ENCODE data around the gene ANKRD55. TPM values are rescaled to one million over a fixed set of nuclear protein-coding genes. Genes with fewer than 3 reads are reported as not detected.

Gene ANKRD55
- total RNA-seq, 1 experiment from 2014 or later = not detected

GRCh38 chr5:56176871-56177533 lies 56.1 kb downstream of the ANKRD55 start:
- no peak for DNase-seq
- Histone ChIP-seq H3K4me1 (ENCODE audit: low read length) (no peaks in the 10 kb centered on the region), H3K4me2 (ENCODE audit: low read depth, low read length, poor library complexity, severe bottlenecking) (no peak overlapping the region), H4K20me1 (ENCODE audit: insufficient read depth, low read depth, low read length) (no peaks in the 10 kb centered on the region), H3K9me2 (replicated peaks; ENCODE audit: insufficient read depth, low read length) (no peaks in the 10 kb centered on the region), H3K27me3 (ENCODE audit: low read length) (no peaks in the 10 kb centered on the region), H3K36me3 (ENCODE audit: insufficient read depth, low read length) (no peaks in the 10 kb centered on the region), H2AFZ (ENCODE audit: low read length) (no peak overlapping the region), H3K4me3 (ENCODE audit: low read length) (no peak overlapping the region), H3K9ac (ENCODE audit: low read length) (no peak overlapping the region), H3K27ac (ENCODE audit: low read length) (no peak overlapping the region), H3K9me3 (ENCODE audit: low read length) (no peaks in the 10 kb centered on the region), H3K79me2 (ENCODE audit: low read length) (no peaks in the 10 kb centered on the region)

GRCh38 chr5:56176155-56176798 lies 56.9 kb downstream of the ANKRD55 start:
- Histone ChIP-seq H2AFZ (ENCODE audit: low read length) (no peak overlapping the region), H3K79me2 (ENCODE audit: low read length) (no peaks in the 10 kb centered on the region), H3K27me3 (ENCODE audit: low read length) (no peaks in the 10 kb centered on the region), H3K4me1 (ENCODE audit: low read length) (no peaks in the 10 kb centered on the region), H3K27ac (ENCODE audit: low read length) (no peak overlapping the region), H3K4me3 (ENCODE audit: low read length) (no peak overlapping the region), H3K9me2 (replicated peaks; ENCODE audit: insufficient read depth, low read length) (no peaks in the 10 kb centered on the region), H3K36me3 (ENCODE audit: insufficient read depth, low read length) (no peaks in the 10 kb centered on the region), H3K4me2 (ENCODE audit: low read depth, low read length, poor library complexity, severe bottlenecking) (no peak overlapping the region), H3K9me3 (ENCODE audit: low read length) (no peaks in the 10 kb centered on the region), H3K9ac (ENCODE audit: low read length) (no peak overlapping the region), H4K20me1 (ENCODE audit: insufficient read depth, low read depth, low read length) (no peaks in the 10 kb centered on the region)
- DNase-seq = no peak

- no peaks in the 10 kb centered on the region for H3K9me3 ChIP-seq (ENCODE audit: low read length)
- no peak for DNase-seq
- no peaks in the 10 kb centered on the region for H3K9me2 ChIP-seq (replicated peaks; ENCODE audit: insufficient read depth, low read length)
- H3K4me2 ChIP-seq (ENCODE audit: low read depth, low read length, poor library complexity, severe bottlenecking) = no peak overlapping the region
- no peaks in the 10 kb centered on the region for H3K36me3 ChIP-seq (ENCODE audit: insufficient read depth, low read length)
- H3K27me3 ChIP-seq (ENCODE audit: low read length) = no peaks in the 10 kb centered on the region
- H3K4me1 ChIP-seq (ENCODE audit: low read length) = no peaks in the 10 kb centered on the region
- no peak overlapping the region for H3K4me3 ChIP-seq (ENCODE audit: low read length)
- H3K9ac ChIP-seq (ENCODE audit: low read length) = no peak overlapping the region
- no peaks in the 10 kb centered on the region for H3K79me2 ChIP-seq (ENCODE audit: low read length)
- no peaks in the 10 kb centered on the region for H4K20me1 ChIP-seq (ENCODE audit: insufficient read depth, low read depth, low read length)
- H2AFZ ChIP-seq (ENCODE audit: low read length) = no peak overlapping the region
- H3K27ac ChIP-seq (ENCODE audit: low read length) = no peak overlapping the region
Measured at GRCh38 chr5:56175488-56175887, 57.6 kb downstream of the ANKRD55 start.

- Histone ChIP-seq H3K79me2 (ENCODE audit: low read length) (no peaks in the 10 kb centered on the region), H4K20me1 (ENCODE audit: insufficient read depth, low read depth, low read length) (no peaks in the 10 kb centered on the region), H3K27ac (ENCODE audit: low read length) (no peak overlapping the region), H3K9me2 (replicated peaks; ENCODE audit: insufficient read depth, low read length) (no peaks in the 10 kb centered on the region), H3K4me2 (ENCODE audit: low read depth, low read length, poor library complexity, severe bottlenecking) (no peak overlapping the region), H2AFZ (ENCODE audit: low read length) (no peak overlapping the region), H3K4me3 (ENCODE audit: low read length) (no peak overlapping the region), H3K4me1 (ENCODE audit: low read length) (no peaks in the 10 kb centered on the region), H3K27me3 (ENCODE audit: low read length) (no peaks in the 10 kb centered on the region), H3K36me3 (ENCODE audit: insufficient read depth, low read length) (no peaks in the 10 kb centered on the region), H3K9me3 (ENCODE audit: low read length) (no peaks in the 10 kb centered on the region), H3K9ac (ENCODE audit: low read length) (no peak overlapping the region)
- no peak for DNase-seq
Measured at GRCh38 chr5:56175021-56175420, 58.1 kb downstream of the ANKRD55 start.

- Histone ChIP-seq H3K4me2 (ENCODE audit: low read depth, low read length, poor library complexity, severe bottlenecking) (no peak overlapping the region), H3K9me3 (ENCODE audit: low read length) (no peaks in the 10 kb centered on the region), H3K9me2 (replicated peaks; ENCODE audit: insufficient read depth, low read length) (no peaks in the 10 kb centered on the region), H3K79me2 (ENCODE audit: low read length) (no peaks in the 10 kb centered on the region), H3K4me3 (ENCODE audit: low read length) (no peak overlapping the region), H2AFZ (ENCODE audit: low read length) (no peak overlapping the region), H3K9ac (ENCODE audit: low read length) (no peak overlapping the region), H3K4me1 (ENCODE audit: low read length) (no peaks in the 10 kb centered on the region), H4K20me1 (ENCODE audit: insufficient read depth, low read depth, low read length) (no peaks in the 10 kb centered on the region), H3K27ac (ENCODE audit: low read length) (no peak overlapping the region), H3K36me3 (ENCODE audit: insufficient read depth, low read length) (no peaks in the 10 kb centered on the region), H3K27me3 (ENCODE audit: low read length) (no peaks in the 10 kb centered on the region)
- no peak for DNase-seq
Measured at GRCh38 chr5:56172241-56172640, 60.9 kb downstream of the ANKRD55 start.

GRCh38 chr5:56170557-56170956 lies 62.6 kb downstream of the ANKRD55 start:
- H3K36me3 ChIP-seq (ENCODE audit: insufficient read depth, low read length) = no peaks in the 10 kb centered on the region
- no peak overlapping the region for H3K9ac ChIP-seq (ENCODE audit: low read length)
- H3K79me2 ChIP-seq (ENCODE audit: low read length) = no peaks in the 10 kb centered on the region
- no peaks in the 10 kb centered on the region for H3K9me3 ChIP-seq (ENCODE audit: low read length)
- H4K20me1 ChIP-seq (ENCODE audit: insufficient read depth, low read depth, low read length) = no peaks in the 10 kb centered on the region
- no peak overlapping the region for H3K4me3 ChIP-seq (ENCODE audit: low read length)
- H2AFZ ChIP-seq (ENCODE audit: low read length) = no peak overlapping the region
- no peak overlapping the region for H3K4me2 ChIP-seq (ENCODE audit: low read depth, low read length, poor library complexity, severe bottlenecking)
- H3K27ac ChIP-seq (ENCODE audit: low read length) = no peak overlapping the region
- no peak for DNase-seq
- H3K27me3 ChIP-seq (ENCODE audit: low read length) = no peaks in the 10 kb centered on the region
- H3K9me2 ChIP-seq (replicated peaks; ENCODE audit: insufficient read depth, low read length) = no peaks in the 10 kb centered on the region
- H3K4me1 ChIP-seq (ENCODE audit: low read length) = no peaks in the 10 kb centered on the region

GRCh38 chr5:56169949-56170348 lies 63.2 kb downstream of the ANKRD55 start:
- no peak for DNase-seq
- Histone ChIP-seq H3K9ac (ENCODE audit: low read length) (no peak overlapping the region), H3K36me3 (ENCODE audit: insufficient read depth, low read length) (no peaks in the 10 kb centered on the region), H4K20me1 (ENCODE audit: insufficient read depth, low read depth, low read length) (no peaks in the 10 kb centered on the region), H3K9me2 (replicated peaks; ENCODE audit: insufficient read depth, low read length) (no peaks in the 10 kb centered on the region), H3K9me3 (ENCODE audit: low read length) (no peaks in the 10 kb centered on the region), H3K27ac (ENCODE audit: low read length) (no peak overlapping the region), H3K4me2 (ENCODE audit: low read depth, low read length, poor library complexity, severe bottlenecking) (no peak overlapping the region), H3K4me3 (ENCODE audit: low read length) (no peak overlapping the region), H3K79me2 (ENCODE audit: low read length) (no peaks in the 10 kb centered on the region), H2AFZ (ENCODE audit: low read length) (no peak overlapping the region), H3K27me3 (ENCODE audit: low read length) (no peaks in the 10 kb centered on the region), H3K4me1 (ENCODE audit: low read length) (no peaks in the 10 kb centered on the region)

GRCh38 chr5:56169281-56169680 lies 63.8 kb downstream of the ANKRD55 start:
- Histone ChIP-seq H3K4me2 (ENCODE audit: low read depth, low read length, poor library complexity, severe bottlenecking) (no peak overlapping the region), H2AFZ (ENCODE audit: low read length) (no peak overlapping the region), H3K27me3 (ENCODE audit: low read length) (no peaks in the 10 kb centered on the region), H3K4me1 (ENCODE audit: low read length) (no peaks in the 10 kb centered on the region), H4K20me1 (ENCODE audit: insufficient read depth, low read depth, low read length) (no peaks in the 10 kb centered on the region), H3K79me2 (ENCODE audit: low read length) (no peaks in the 10 kb centered on the region), H3K9me3 (ENCODE audit: low read length) (no peaks in the 10 kb centered on the region), H3K9ac (ENCODE audit: low read length) (no peak overlapping the region), H3K4me3 (ENCODE audit: low read length) (no peak overlapping the region), H3K36me3 (ENCODE audit: insufficient read depth, low read length) (no peaks in the 10 kb centered on the region), H3K27ac (ENCODE audit: low read length) (no peak overlapping the region), H3K9me2 (replicated peaks; ENCODE audit: insufficient read depth, low read length) (no peaks in the 10 kb centered on the region)
- DNase-seq = no peak

Measured in Karpas-422 (cell line).